ENCODE results near the gene RAI1. TPM values are rescaled to one million over a fixed set of nuclear protein-coding genes. Genes with fewer than 3 reads are reported as not detected.

RAI1 gene
- total and polyA plus RNA-seq, 2 experiments from 2014 or later, result 0.87 to 0.89 TPM

DNA sequence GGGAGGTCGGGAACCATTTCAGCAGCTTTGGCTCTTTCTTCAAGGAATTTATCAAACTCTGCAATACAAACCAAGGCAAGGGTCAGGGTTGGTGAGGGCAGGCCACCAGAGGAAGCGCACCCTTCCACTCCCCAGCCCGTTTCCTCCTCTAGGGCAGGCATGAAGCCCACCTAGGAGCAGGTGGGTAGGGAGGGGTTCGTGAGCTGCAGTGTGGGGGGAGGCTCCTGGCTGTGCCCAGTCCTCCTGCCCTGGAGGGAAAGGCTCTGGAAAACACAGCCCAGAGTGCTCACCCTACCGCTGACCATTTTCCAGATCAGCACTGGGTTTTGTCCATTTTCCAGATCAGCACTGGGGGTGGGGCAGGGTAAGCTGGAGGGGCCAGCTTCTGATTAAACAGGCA lies 166.5 kb downstream of the RAI1 start:
- Histone ChIP-seq H3K4me2 (no peak overlapping the region), H3K36me3 (ENCODE audit: insufficient read depth) (no peaks in the 10 kb centered on the region)
- no peak for DNase-seq (ENCODE audit: low spot score)

More for the DNA sequence above, 166.5 kb downstream of the RAI1 start:
- Mint-ChIP-seq H3K9me3 (no peaks in the 10 kb centered on the region; the same call in 2 of the 3 replicates), H3K4me1 (peaks cover 60% of the 10 kb centered on the region), H3K27me3 (ENCODE audit: insufficient read depth, low read depth, poor library complexity) (peaks cover 27% of the 10 kb centered on the region), H3K36me3 (ENCODE audit: low read depth) (no peaks in the 10 kb centered on the region), H3K4me3 (no peak overlapping the region), H3K27ac (no peak overlapping the region)
- Histone ChIP-seq H3K79me2 (replicated peaks; ENCODE audit: insufficient read depth) (no peaks in the 10 kb centered on the region), H3K4me1 (ENCODE audit: insufficient read depth) (peaks cover 19% of the 10 kb centered on the region), H3K27me3 (ENCODE audit: insufficient read depth) (no peaks in the 10 kb centered on the region), H3K4me3 (no peak overlapping the region), H2AFZ (no peak overlapping the region), H3F3A (replicated peaks; ENCODE audit: low read depth) (no peaks in the 10 kb centered on the region), H3K9me2 (ENCODE audit: insufficient read depth) (no peaks in the 10 kb centered on the region), H4K20me1 (replicated peaks; ENCODE audit: insufficient read depth) (no peaks in the 10 kb centered on the region), H3K27ac (ENCODE audit: low read depth) (no peak overlapping the region)
- ATAC-seq, result no peak
- no peak for TF ChIP-seq EZH2phosphoT487 (IDR thresholded peaks at IDR 0.05; ENCODE audit: unreplicated experiment)
- TF ChIP-seq, protein P1, sequence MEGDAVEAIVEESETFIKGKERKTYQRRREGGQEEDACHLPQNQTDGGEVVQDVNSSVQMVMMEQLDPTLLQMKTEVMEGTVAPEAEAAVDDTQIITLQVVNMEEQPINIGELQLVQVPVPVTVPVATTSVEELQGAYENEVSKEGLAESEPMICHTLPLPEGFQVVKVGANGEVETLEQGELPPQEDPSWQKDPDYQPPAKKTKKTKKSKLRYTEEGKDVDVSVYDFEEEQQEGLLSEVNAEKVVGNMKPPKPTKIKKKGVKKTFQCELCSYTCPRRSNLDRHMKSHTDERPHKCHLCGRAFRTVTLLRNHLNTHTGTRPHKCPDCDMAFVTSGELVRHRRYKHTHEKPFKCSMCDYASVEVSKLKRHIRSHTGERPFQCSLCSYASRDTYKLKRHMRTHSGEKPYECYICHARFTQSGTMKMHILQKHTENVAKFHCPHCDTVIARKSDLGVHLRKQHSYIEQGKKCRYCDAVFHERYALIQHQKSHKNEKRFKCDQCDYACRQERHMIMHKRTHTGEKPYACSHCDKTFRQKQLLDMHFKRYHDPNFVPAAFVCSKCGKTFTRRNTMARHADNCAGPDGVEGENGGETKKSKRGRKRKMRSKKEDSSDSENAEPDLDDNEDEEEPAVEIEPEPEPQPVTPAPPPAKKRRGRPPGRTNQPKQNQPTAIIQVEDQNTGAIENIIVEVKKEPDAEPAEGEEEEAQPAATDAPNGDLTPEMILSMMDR (conservative IDR thresholded peaks at IDR 0.05; ENCODE audit: low read depth in 2 of 2), result no peak
- no peak for TF ChIP-seq JUNB (IDR thresholded peaks at IDR 0.05; ENCODE audit: unreplicated experiment)
- TF ChIP-seq, protein P2, sequence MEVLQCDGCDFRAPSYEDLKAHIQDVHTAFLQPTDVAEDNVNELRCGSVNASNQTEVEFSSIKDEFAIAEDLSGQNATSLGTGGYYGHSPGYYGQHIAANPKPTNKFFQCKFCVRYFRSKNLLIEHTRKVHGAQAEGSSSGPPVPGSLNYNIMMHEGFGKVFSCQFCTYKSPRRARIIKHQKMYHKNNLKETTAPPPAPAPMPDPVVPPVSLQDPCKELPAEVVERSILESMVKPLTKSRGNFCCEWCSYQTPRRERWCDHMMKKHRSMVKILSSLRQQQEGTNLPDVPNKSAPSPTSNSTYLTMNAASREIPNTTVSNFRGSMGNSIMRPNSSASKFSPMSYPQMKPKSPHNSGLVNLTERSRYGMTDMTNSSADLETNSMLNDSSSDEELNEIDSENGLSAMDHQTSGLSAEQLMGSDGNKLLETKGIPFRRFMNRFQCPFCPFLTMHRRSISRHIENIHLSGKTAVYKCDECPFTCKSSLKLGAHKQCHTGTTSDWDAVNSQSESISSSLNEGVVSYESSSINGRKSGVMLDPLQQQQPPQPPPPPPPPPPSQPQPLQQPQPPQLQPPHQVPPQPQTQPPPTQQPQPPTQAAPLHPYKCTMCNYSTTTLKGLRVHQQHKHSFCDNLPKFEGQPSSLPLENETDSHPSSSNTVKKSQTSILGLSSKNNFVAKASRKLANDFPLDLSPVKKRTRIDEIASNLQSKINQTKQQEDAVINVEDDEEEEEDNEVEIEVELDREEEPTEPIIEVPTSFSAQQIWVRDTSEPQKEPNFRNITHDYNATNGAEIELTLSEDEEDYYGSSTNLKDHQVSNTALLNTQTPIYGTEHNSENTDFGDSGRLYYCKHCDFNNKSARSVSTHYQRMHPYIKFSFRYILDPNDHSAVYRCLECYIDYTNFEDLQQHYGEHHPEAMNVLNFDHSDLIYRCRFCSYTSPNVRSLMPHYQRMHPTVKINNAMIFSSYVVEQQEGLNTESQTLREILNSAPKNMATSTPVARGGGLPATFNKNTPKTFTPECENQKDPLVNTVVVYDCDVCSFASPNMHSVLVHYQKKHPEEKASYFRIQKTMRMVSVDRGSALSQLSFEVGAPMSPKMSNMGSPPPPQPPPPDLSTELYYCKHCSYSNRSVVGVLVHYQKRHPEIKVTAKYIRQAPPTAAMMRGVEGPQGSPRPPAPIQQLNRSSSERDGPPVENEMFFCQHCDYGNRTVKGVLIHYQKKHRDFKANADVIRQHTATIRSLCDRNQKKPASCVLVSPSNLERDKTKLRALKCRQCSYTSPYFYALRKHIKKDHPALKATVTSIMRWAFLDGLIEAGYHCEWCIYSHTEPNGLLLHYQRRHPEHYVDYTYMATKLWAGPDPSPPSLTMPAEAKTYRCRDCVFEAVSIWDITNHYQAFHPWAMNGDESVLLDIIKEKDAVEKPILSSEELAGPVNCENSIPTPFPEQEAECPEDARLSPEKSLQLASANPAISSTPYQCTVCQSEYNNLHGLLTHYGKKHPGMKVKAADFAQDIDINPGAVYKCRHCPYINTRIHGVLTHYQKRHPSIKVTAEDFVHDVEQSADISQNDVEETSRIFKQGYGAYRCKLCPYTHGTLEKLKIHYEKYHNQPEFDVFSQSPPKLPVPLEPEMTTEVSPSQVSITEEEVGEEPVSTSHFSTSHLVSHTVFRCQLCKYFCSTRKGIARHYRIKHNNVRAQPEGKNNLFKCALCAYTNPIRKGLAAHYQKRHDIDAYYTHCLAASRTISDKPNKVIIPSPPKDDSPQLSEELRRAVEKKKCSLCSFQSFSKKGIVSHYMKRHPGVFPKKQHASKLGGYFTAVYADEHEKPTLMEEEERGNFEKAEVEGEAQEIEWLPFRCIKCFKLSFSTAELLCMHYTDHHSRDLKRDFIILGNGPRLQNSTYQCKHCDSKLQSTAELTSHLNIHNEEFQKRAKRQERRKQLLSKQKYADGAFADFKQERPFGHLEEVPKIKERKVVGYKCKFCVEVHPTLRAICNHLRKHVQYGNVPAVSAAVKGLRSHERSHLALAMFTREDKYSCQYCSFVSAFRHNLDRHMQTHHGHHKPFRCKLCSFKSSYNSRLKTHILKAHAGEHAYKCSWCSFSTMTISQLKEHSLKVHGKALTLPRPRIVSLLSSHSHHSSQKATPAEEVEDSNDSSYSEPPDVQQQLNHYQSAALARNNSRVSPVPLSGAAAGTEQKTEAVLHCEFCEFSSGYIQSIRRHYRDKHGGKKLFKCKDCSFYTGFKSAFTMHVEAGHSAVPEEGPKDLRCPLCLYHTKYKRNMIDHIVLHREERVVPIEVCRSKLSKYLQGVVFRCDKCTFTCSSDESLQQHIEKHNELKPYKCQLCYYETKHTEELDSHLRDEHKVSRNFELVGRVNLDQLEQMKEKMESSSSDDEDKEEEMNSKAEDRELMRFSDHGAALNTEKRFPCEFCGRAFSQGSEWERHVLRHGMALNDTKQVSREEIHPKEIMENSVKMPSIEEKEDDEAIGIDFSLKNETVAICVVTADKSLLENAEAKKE (CRISPR knock-in tag; IDR thresholded peaks at IDR 0.05), result no peak
- no peak for TF ChIP-seq ZNF114 (CRISPR knock-in tag; IDR thresholded peaks at IDR 0.05)
- no peak for TF ChIP-seq NANOG (IDR thresholded peaks at IDR 0.05; ENCODE audit: borderline replicate concordance)

All from GM23338 (cell line).